Liver (tissue), 9 donors: ENCODE measurements around the gene FSD1. TPM values are rescaled to one million over a fixed set of nuclear protein-coding genes. Genes with fewer than 3 reads are reported as not detected.

ENCODE experiments used
- DNase-seq: peaks from one replicate; pipeline ENCODE4 v3.0.0-alpha.2; 2017; ENCODE audit warnings: low spot score
- H3K27ac ChIP-seq, 2 donors: one replicate each; pipeline ENCODE4 v1.7.0; 2013; ENCODE audit warnings: inconsistent platforms in 2 of 2, low read length in 2 of 2, control low read depth in 1 of 2, low read depth in 1 of 2, mild to moderate bottlenecking in 1 of 2
- H3K27me3 ChIP-seq, 4 donors: one replicate each; pipeline versions ENCODE4 v1.6.1 to v1.7.0; 2013; ENCODE audit warnings: low read length in 3 of 4, inconsistent platforms in 1 of 4, mild to moderate bottlenecking in 1 of 4, moderate library complexity in 1 of 4; ENCODE audit not compliant: control insufficient read depth in 4 of 4, insufficient read depth in 4 of 4
- H3K36me3 ChIP-seq, 4 donors: one replicate each; pipeline versions ENCODE4 v1.6.1 to v1.7.0; 2013; ENCODE audit warnings: low read length in 3 of 4, mild to moderate bottlenecking in 3 of 4, low read depth in 1 of 4, moderate library complexity in 1 of 4; ENCODE audit not compliant: control insufficient read depth in 4 of 4, insufficient read depth in 3 of 4
- H3K4me1 ChIP-seq, 4 donors: one replicate each; pipeline versions ENCODE4 v1.6.1 to v1.7.0; 2013; ENCODE audit warnings: low read length in 3 of 4, mild to moderate bottlenecking in 3 of 4, moderate library complexity in 1 of 4; ENCODE audit not compliant: control insufficient read depth in 4 of 4, insufficient read depth in 4 of 4
- H3K4me3 ChIP-seq, 3 donors: one replicate each; pipeline versions ENCODE4 v1.6.1 to v1.7.0; 2013; ENCODE audit warnings: low read length in 3 of 3, control low read depth in 1 of 3, low read depth in 1 of 3, mild to moderate bottlenecking in 1 of 3
- H3K9ac ChIP-seq, 2 donors: one replicate each; pipeline ENCODE4 v1.7.0; 2013; ENCODE audit warnings: low read length in 2 of 2, mild to moderate bottlenecking in 2 of 2, moderate library complexity in 2 of 2, control low read depth in 1 of 2, low read depth in 1 of 2
- H3K9me3 ChIP-seq, 4 donors: one replicate each; pipeline versions ENCODE4 v1.6.1 to v1.7.0; 2013; ENCODE audit warnings: low read length in 3 of 4; ENCODE audit not compliant: control insufficient read depth in 4 of 4
- EGR1 ChIP-seq, 2 donors: IDR thresholded peaks; 2 replicates each; pipeline ENCODE4 v1.6.1; 2016 to 2018; ENCODE audit warnings: antibody characterized with exemption in 2 of 2, low read depth in 2 of 2
- FOXA1 ChIP-seq: IDR thresholded peaks from 2 replicates; pipeline ENCODE4 v1.6.1; 2016; ENCODE audit warnings: antibody characterized with exemption
- FOXA2 ChIP-seq: IDR thresholded peaks from 2 replicates; pipeline ENCODE4 v1.6.1; 2016; ENCODE audit warnings: antibody characterized with exemption
- GABPA ChIP-seq, 2 donors: IDR thresholded peaks in 1 of 2; conservative IDR thresholded peaks in 1 of 2; 2 replicates each; pipeline ENCODE4 v1.6.1; 2016; ENCODE audit warnings: antibody characterized with exemption in 2 of 2, mild to moderate bottlenecking in 1 of 2, moderate library complexity in 1 of 2
- HNF4A ChIP-seq, 2 donors: conservative IDR thresholded peaks; 2 replicates each; pipeline ENCODE4 v1.6.1; 2016; ENCODE audit warnings: antibody characterized with exemption in 2 of 2, mild to moderate bottlenecking in 2 of 2
- HNF4G ChIP-seq: IDR thresholded peaks from 2 replicates; pipeline ENCODE4 v1.6.1; 2016; ENCODE audit warnings: antibody characterized with exemption
- JUND ChIP-seq, 2 donors: IDR thresholded peaks; 2 replicates each; pipeline ENCODE4 v1.6.1; 2016; ENCODE audit warnings: antibody characterized with exemption in 2 of 2
- NR2F2 ChIP-seq: IDR thresholded peaks from 2 replicates; pipeline ENCODE4 v1.6.1; 2016; ENCODE audit warnings: antibody characterized with exemption
- RAD21 ChIP-seq, 2 donors: IDR thresholded peaks; 2 replicates each; pipeline ENCODE4 v1.6.1; 2016; ENCODE audit warnings: antibody characterized with exemption in 2 of 2, mild to moderate bottlenecking in 2 of 2
- REST ChIP-seq: IDR thresholded peaks from 2 replicates; pipeline ENCODE4 v1.6.1; 2016; ENCODE audit warnings: antibody characterized with exemption, mild to moderate bottlenecking
- RXRA ChIP-seq, 2 donors: IDR thresholded peaks; 2 replicates each; pipeline ENCODE4 v1.6.1; 2017 to 2018; ENCODE audit warnings: antibody characterized with exemption in 2 of 2, mild to moderate bottlenecking in 1 of 2
- SP1 ChIP-seq: IDR thresholded peaks from 2 replicates; pipeline ENCODE4 v1.6.1; 2018; ENCODE audit warnings: antibody characterized with exemption, mild to moderate bottlenecking
- TAF1 ChIP-seq: conservative IDR thresholded peaks from 2 replicates; pipeline ENCODE4 v1.6.1; 2016; ENCODE audit warnings: antibody characterized with exemption, mild to moderate bottlenecking
- YY1 ChIP-seq: IDR thresholded peaks from 2 replicates; pipeline ENCODE4 v1.6.1; 2016; ENCODE audit warnings: antibody characterized with exemption, mild to moderate bottlenecking
- WGBS: extraction: QIAGEN DNeasy Blood & Tissue Kit; methylation state at CpG from one replicate; pipeline ENCODE4 v1.1.7; 2013; 5-methylcytosine and 5-hydroxymethylcytosine counted together
- polyA plus RNA-seq, 2 donors: library from polyadenylated mRNA; stranded (reverse) in 1 of 2; unstranded in 1 of 2; fragments of 200-250 nt in 1 of 2; fragments of >200 nt in 1 of 2; fragmentation: Nextera tagmentation in 1 of 2; extraction: Ambion mirVana in 1 of 2; gene quantifications; one replicate each; pipeline versions ENCODE4 v1.2.1 to v1.2.3, GENCODE V29; 2013 to 2015
- total RNA-seq, 2 donors: library from RNA; depleted of rRNA; stranded (reverse); fragments of >200 nt; gene quantifications; one replicate each; pipeline ENCODE4 v1.2.3, GENCODE V29; 2014
- TF ChIP-seq, protein P1 (sequence below): fragments of 150-350 bp; IDR thresholded peaks from 2 replicates; pipeline ENCODE4 v1.5.1; 2017; ENCODE audit warnings: improper control_type of control experiment, low read depth, low read length; ENCODE audit not compliant: missing input control
- donor health status: healthy.
- donor health status: healthy.
- donor health status: healthy.
- donor health status: healthy.
- donor health status: healthy.

Gene FSD1
- total and polyA plus RNA-seq, 4 donors: 0.05 to 0.92 (median 0.19) TPM; not detected in 1

DNA sequence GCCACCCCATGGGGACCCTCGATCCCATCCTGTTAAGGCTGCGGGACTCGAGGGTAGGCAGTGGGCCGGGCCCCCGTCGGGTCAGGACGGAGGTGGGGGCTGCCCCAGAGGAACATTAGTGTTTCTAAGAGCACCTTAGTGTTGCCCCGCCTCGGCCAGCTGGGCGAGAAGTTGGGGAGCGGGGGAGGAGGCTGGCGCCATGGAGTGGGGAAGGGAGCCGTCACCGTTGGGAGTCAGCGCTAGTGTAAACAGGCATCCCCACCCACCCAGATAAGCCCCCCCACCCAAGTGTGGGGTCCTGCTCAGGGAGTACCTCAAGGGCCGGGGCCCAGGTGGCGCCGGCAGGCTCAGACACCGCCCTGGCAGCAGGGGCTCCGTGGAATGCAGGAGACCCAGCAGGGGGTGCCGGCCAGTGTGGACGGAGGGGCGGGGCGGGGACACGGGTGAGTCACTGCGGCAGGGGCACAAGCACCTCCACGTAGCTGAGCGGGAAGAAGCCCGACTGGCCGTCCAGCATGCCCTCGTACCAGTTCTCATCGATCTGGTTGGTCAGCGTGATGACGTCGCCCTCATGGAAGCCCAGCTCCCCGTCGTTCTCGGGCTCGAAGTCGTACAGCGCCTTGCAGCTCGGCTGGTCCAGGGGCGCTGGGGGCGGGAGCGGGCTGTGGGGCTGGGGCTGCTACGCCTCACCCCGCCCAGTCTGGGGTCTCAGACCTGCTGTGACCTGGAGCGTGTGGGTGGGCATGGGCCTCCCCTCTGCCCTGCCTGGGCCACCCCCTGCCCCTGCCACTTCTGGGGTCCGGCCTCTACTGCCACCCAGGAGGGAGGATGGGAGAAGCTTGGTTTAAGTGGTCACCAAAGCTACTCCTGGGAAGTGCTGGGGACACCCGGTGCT lies 57.0 kb downstream of the FSD1 start:
- Histone ChIP-seq H3K27me3 (no peaks in the 10 kb centered on the region), H3K9me3 (no peaks in the 10 kb centered on the region), H3K4me3 (no peak overlapping the region), H3K36me3 (peaks cover 9 to 69% (median 35%) of the 10 kb centered on the region in 4 donors), H3K9ac (no peak overlapping the region), H3K4me1 (peaks cover 0 to 4% (median 0%) of the 10 kb centered on the region in 4 donors), H3K27ac (no peak overlapping the region)
- DNase-seq: no peak
- WGBS: 91% methylated on average over 50 of the region's 50 CpGs
- TF ChIP-seq EGR1 (IDR thresholded peaks at IDR 0.05; ENCODE audit: low read depth in 2 of 2) (no peak), HNF4A (conservative IDR thresholded peaks at IDR 0.05) (no peak), FOXA2 (no peak), FOXA1 (no peak), NR2F2 (no peak), RXRA (IDR thresholded peaks at IDR 0.05) (no peak), YY1 (no peak), RAD21 (IDR thresholded peaks at IDR 0.05) (no peak), TAF1 (no peak), JUND (IDR thresholded peaks at IDR 0.05) (no peak), REST (no peak), SP1 (no peak), HNF4G (no peak), GABPA (IDR thresholded peaks at IDR 0.05 in 1 of 2, conservative IDR thresholded peaks at IDR 0.05 in 1 of 2) (no peak)
- TF ChIP-seq, protein P1, sequence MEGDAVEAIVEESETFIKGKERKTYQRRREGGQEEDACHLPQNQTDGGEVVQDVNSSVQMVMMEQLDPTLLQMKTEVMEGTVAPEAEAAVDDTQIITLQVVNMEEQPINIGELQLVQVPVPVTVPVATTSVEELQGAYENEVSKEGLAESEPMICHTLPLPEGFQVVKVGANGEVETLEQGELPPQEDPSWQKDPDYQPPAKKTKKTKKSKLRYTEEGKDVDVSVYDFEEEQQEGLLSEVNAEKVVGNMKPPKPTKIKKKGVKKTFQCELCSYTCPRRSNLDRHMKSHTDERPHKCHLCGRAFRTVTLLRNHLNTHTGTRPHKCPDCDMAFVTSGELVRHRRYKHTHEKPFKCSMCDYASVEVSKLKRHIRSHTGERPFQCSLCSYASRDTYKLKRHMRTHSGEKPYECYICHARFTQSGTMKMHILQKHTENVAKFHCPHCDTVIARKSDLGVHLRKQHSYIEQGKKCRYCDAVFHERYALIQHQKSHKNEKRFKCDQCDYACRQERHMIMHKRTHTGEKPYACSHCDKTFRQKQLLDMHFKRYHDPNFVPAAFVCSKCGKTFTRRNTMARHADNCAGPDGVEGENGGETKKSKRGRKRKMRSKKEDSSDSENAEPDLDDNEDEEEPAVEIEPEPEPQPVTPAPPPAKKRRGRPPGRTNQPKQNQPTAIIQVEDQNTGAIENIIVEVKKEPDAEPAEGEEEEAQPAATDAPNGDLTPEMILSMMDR: no peak

DNA sequence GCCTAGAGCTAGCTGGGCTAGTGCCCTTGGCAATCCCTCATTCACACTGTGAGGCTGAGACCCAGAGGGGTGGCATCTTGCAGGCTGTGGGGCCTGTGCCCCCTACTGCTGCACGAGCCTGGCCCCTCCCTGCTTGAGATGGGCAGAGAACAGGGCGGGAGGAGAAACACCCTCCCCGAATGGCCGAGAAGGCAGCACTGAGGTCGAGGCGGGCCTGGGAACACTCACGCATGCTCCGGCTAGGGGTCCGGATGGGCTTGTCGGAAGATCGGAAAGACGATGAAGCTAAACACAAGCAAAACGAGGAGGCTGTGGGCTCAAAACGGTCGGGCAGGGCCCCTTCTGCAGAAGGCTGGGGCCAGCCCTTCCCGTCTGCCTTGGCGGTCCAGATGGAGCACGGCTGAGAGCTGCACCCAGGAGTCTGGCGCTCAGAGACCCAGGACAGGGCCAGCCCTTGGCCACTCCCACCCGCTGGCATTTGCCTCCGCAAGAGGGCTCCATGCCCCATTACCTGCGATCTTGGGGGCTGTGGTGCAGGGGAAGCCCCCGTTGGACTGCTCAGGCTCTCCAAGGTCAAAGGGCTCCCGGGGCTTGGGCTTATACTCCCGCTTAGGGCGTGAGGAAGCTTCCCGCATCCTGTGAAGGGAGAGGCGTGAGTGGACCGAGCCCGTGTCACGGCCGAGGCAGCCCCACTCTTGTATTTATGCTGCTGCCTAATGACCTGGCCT lies 57.9 kb downstream of the FSD1 start:
- no peaks in the 10 kb centered on the region for H3K27me3 ChIP-seq
- H3K4me3 ChIP-seq: no peak overlapping the region
- TF ChIP-seq YY1 (no peak), REST (no peak), RAD21 (IDR thresholded peaks at IDR 0.05) (no peak), JUND (IDR thresholded peaks at IDR 0.05) (no peak), EGR1 (IDR thresholded peaks at IDR 0.05; ENCODE audit: low read depth in 2 of 2) (no peak)
- H3K36me3 ChIP-seq: peaks cover 10 to 67% (median 34%) of the 10 kb centered on the region in 4 donors
- H3K9ac ChIP-seq: no peak overlapping the region
- no peak for DNase-seq
- H3K9me3 ChIP-seq: no peaks in the 10 kb centered on the region
- peaks cover 0 to 4% (median 0%) of the 10 kb centered on the region in 4 donors for H3K4me1 ChIP-seq
- H3K27ac ChIP-seq: no peak overlapping the region
- 87% methylated on average over 32 of the region's 32 CpGs for WGBS
